Measurements from ENCODE around the gene SRC. TPM values are rescaled to one million over a fixed set of nuclear protein-coding genes. Genes with fewer than 3 reads are reported as not detected.

The SRC gene
- total RNA-seq, 1 donor from 2014 or later = 15.4 TPM

- H3K27me3 ChIP-seq = no peaks in the 10 kb centered on the region
- no peak overlapping the region for H2AFZ ChIP-seq (replicated peaks)
- no peak overlapping the region for H3K4me2 ChIP-seq
- DNase-seq (ENCODE audit: low spot score) = no peak
- H3K36me3 ChIP-seq = no peaks in the 10 kb centered on the region
- H3K79me2 ChIP-seq (ENCODE audit: low read depth) = no peaks in the 10 kb centered on the region
- no peaks in the 10 kb centered on the region for H3K9me3 Mint-ChIP-seq
- no peak overlapping the region for H3K9ac ChIP-seq
- no peaks in the 10 kb centered on the region for H3F3A ChIP-seq (ENCODE audit: low read depth)
- no peak overlapping the region for H3K27ac Mint-ChIP-seq
- no peak overlapping the region for H3K27ac ChIP-seq
- H3K27me3 Mint-ChIP-seq (ENCODE audit: insufficient read depth, low read depth) = peaks cover 12% of the 10 kb centered on the region
- no peak overlapping the region for H3K4me3 Mint-ChIP-seq
- no peaks in the 10 kb centered on the region for H4K20me1 ChIP-seq (ENCODE audit: low read depth)
- H3K9me3 ChIP-seq (ENCODE audit: low read depth) = no peaks in the 10 kb centered on the region
- H3K4me1 Mint-ChIP-seq = peaks cover 28% of the 10 kb centered on the region
- no peaks in the 10 kb centered on the region for H3K36me3 Mint-ChIP-seq
- no peak overlapping the region for H3K4me3 ChIP-seq
- H3K4me1 ChIP-seq = peaks cover 10% of the 10 kb centered on the region
- TF ChIP-seq EZH2phosphoT487 (IDR thresholded peaks at IDR 0.05) = no peak
- no peak for TF ChIP-seq CTCF (IDR thresholded peaks at IDR 0.05)
- TF ChIP-seq EZH2 (IDR thresholded peaks at IDR 0.05) = no peak
Observed at GRCh38 chr20:37441023-37441422, 95.1 kb downstream of the SRC start.

GRCh38 chr20:37442547-37442946, 96.6 kb downstream of the SRC start:
- Mint-ChIP-seq H3K4me1 (peaks cover 19% of the 10 kb centered on the region), H3K4me3 (no peak overlapping the region), H3K27me3 (ENCODE audit: insufficient read depth, low read depth) (peaks cover 6% of the 10 kb centered on the region), H3K36me3 (no peaks in the 10 kb centered on the region), H3K27ac (no peak overlapping the region), H3K9me3 (no peaks in the 10 kb centered on the region)
- Histone ChIP-seq H3F3A (ENCODE audit: low read depth) (no peaks in the 10 kb centered on the region), H4K20me1 (ENCODE audit: low read depth) (no peaks in the 10 kb centered on the region), H3K27me3 (no peaks in the 10 kb centered on the region), H3K9ac (no peak overlapping the region), H3K9me3 (ENCODE audit: low read depth) (no peaks in the 10 kb centered on the region), H3K36me3 (no peaks in the 10 kb centered on the region), H3K4me1 (peaks cover 10% of the 10 kb centered on the region), H2AFZ (replicated peaks) (no peak overlapping the region), H3K4me3 (no peak overlapping the region), H3K27ac (no peak overlapping the region), H3K79me2 (ENCODE audit: low read depth) (no peaks in the 10 kb centered on the region), H3K4me2 (no peak overlapping the region)
- TF ChIP-seq EZH2phosphoT487 (IDR thresholded peaks at IDR 0.05) = no peak
- DNase-seq (ENCODE audit: low spot score) = no peak

GRCh38 chr20:37442986-37443385, 97.0 kb downstream of the SRC start:
- Mint-ChIP-seq H3K27ac (no peak overlapping the region), H3K27me3 (ENCODE audit: insufficient read depth, low read depth) (peaks cover 7% of the 10 kb centered on the region)
- H3K9ac ChIP-seq = no peak overlapping the region

More at GRCh38 chr20:37442986-37443385, 97.0 kb downstream of the SRC start:
- Mint-ChIP-seq H3K4me3 (no peak overlapping the region), H3K36me3 (no peaks in the 10 kb centered on the region), H3K9me3 (no peaks in the 10 kb centered on the region), H3K4me1 (peaks cover 17% of the 10 kb centered on the region)
- Histone ChIP-seq H3K4me1 (peaks cover 8% of the 10 kb centered on the region), H2AFZ (replicated peaks) (no peak overlapping the region), H3K79me2 (ENCODE audit: low read depth) (no peaks in the 10 kb centered on the region), H3K9me3 (ENCODE audit: low read depth) (no peaks in the 10 kb centered on the region), H3K4me2 (no peak overlapping the region), H3F3A (ENCODE audit: low read depth) (no peaks in the 10 kb centered on the region), H4K20me1 (ENCODE audit: low read depth) (no peaks in the 10 kb centered on the region), H3K27ac (no peak overlapping the region), H3K4me3 (no peak overlapping the region), H3K27me3 (no peaks in the 10 kb centered on the region), H3K36me3 (no peaks in the 10 kb centered on the region)
- TF ChIP-seq CTCF (IDR thresholded peaks at IDR 0.05) (no peak), EZH2 (IDR thresholded peaks at IDR 0.05) (no peak), EZH2phosphoT487 (IDR thresholded peaks at IDR 0.05) (no peak)
- no peak for DNase-seq (ENCODE audit: low spot score)
